WTC11 (cell line): ENCODE measurements around the gene PARD3B. TPM values are rescaled to one million over a fixed set of nuclear protein-coding genes. Genes with fewer than 3 reads are reported as not detected.

Source experiments
- ATAC-seq: fragments of 200-7000 bp; cut with Tn5 transposase; 2 replicates; pipeline ENCODE4 v1.10.0; 2021; ENCODE audit warnings: mild to moderate bottlenecking, moderate library complexity
- CTCF ChIA-PET: fragments of 300-600 bp; sonication (Branson Sonifier 250); formaldehyde crosslinking; loops from one replicate; lab custom pipeline; 2021; ENCODE audit warnings: antibody characterized with exemption; lab: Charles Lee
- POLR2A ChIA-PET: fragments of 350-600 bp; sonication (Branson Sonifier 250); formaldehyde crosslinking; loops from one replicate; lab custom pipeline; 2021; ENCODE audit warnings: antibody characterized with exemption; lab: Charles Lee
- DNase-seq: peaks from one replicate; pipeline ENCODE4 v3.0.0; 2021; ENCODE audit warnings: low spot score
- H3K27ac Mint-ChIP-seq: 2 replicates; pipeline ENCODE4 v1.8.0; 2021; ENCODE audit warnings: mixed read lengths
- H3K27me3 Mint-ChIP-seq: 2 replicates; pipeline ENCODE4 v1.8.0; 2021; ENCODE audit warnings: low read depth, mild to moderate bottlenecking, moderate library complexity, mixed read lengths
- H3K36me3 Mint-ChIP-seq: 2 replicates; pipeline ENCODE4 v1.8.0; 2021; ENCODE audit warnings: mixed read lengths
- H3K4me1 Mint-ChIP-seq: 2 replicates; pipeline ENCODE4 v1.8.0; 2022; ENCODE audit warnings: mixed read lengths
- H3K4me3 Mint-ChIP-seq: 2 replicates; pipeline ENCODE4 v1.8.0; 2021; ENCODE audit warnings: mild to moderate bottlenecking, moderate library complexity, mixed read lengths
- H3K9me3 Mint-ChIP-seq: 2 replicates; pipeline ENCODE4 v1.8.0; 2021; ENCODE audit warnings: mixed read lengths
- CBFB ChIP-seq: sonication (generic); formaldehyde crosslinking; IDR thresholded peaks from 2 replicates; pipeline ENCODE4 v1.8.1; 2022; ENCODE audit warnings: mild to moderate bottlenecking, low read depth, missing genetic modification reagents
- ETV6 ChIP-seq: sonication (generic); formaldehyde crosslinking; IDR thresholded peaks from 2 replicates; pipeline ENCODE4 v1.8.1; 2022; ENCODE audit warnings: mild to moderate bottlenecking, missing genetic modification reagents
- FOXJ3 ChIP-seq: sonication (generic); formaldehyde crosslinking; IDR thresholded peaks from 2 replicates; pipeline ENCODE4 v1.9.0; 2021; ENCODE audit warnings: missing genetic modification reagents, mild to moderate bottlenecking, borderline replicate concordance
- HMGA2 ChIP-seq: fragments of 250-450 bp; sonication (Bioruptor Pico); IDR thresholded peaks from 2 replicates; pipeline ENCODE4 v1.4.0; 2021; ENCODE audit warnings: mild to moderate bottlenecking, moderate library complexity
- IRF2 ChIP-seq: sonication (generic); formaldehyde crosslinking; IDR thresholded peaks from 2 replicates; pipeline ENCODE4 v1.8.0; 2022; ENCODE audit warnings: low read depth, missing genetic modification reagents, borderline replicate concordance
- KAT7 ChIP-seq: sonication (generic); formaldehyde crosslinking; IDR thresholded peaks from 2 replicates; pipeline ENCODE4 v1.8.1; 2023; ENCODE audit warnings: missing genetic modification reagents, mild to moderate bottlenecking, borderline replicate concordance
- NR1H2 ChIP-seq: sonication (generic); formaldehyde crosslinking; IDR thresholded peaks from 2 replicates; pipeline ENCODE4 v1.9.0; 2021; ENCODE audit warnings: mild to moderate bottlenecking, moderate library complexity, missing genetic modification reagents
- NR3C1 ChIP-seq: sonication (generic); formaldehyde crosslinking; conservative IDR thresholded peaks from 2 replicates; pipeline ENCODE4 v1.8.1; 2023; ENCODE audit warnings: low read depth, mild to moderate bottlenecking, missing genetic modification reagents
- OVOL2 ChIP-seq: fragments of 250-450 bp; sonication (Bioruptor Pico); IDR thresholded peaks from 2 replicates; pipeline ENCODE4 v1.9.0; 2021; ENCODE audit warnings: mild to moderate bottlenecking, borderline replicate concordance
- TEAD4 ChIP-seq: sonication (generic); formaldehyde crosslinking; IDR thresholded peaks from 2 replicates; pipeline ENCODE4 v1.8.0; 2022; ENCODE audit warnings: mild to moderate bottlenecking, missing genetic modification reagents
- ZNF423 ChIP-seq: fragments of 250-450 bp; sonication (Bioruptor Pico); IDR thresholded peaks from 2 replicates; pipeline ENCODE4 v2.1.2; 2022; ENCODE audit warnings: mild to moderate bottlenecking, moderate library complexity
- total RNA-seq: library from RNA; stranded (reverse); gene quantifications from 3 replicates; pipeline ENCODE4 v1.2.3, GENCODE V29; 2021
- TF ChIP-seq, protein P1 (sequence below): sonication (generic); formaldehyde crosslinking; IDR thresholded peaks from 2 replicates; pipeline ENCODE4 v1.8.1; 2022; ENCODE audit warnings: low read depth, missing genetic modification reagents, borderline replicate concordance
- TF ChIP-seq, protein P2 (sequence below): sonication (generic); formaldehyde crosslinking; IDR thresholded peaks from 2 replicates; pipeline ENCODE4 v1.8.1; 2023; ENCODE audit warnings: mild to moderate bottlenecking, missing genetic modification reagents, moderate library complexity
- TF ChIP-seq, protein P3 (sequence below): sonication (generic); formaldehyde crosslinking; IDR thresholded peaks from 2 replicates; pipeline ENCODE4 v1.8.1; 2022; ENCODE audit warnings: missing genetic modification reagents, borderline replicate concordance
- TF ChIP-seq, protein P4 (sequence below): sonication (generic); formaldehyde crosslinking; conservative IDR thresholded peaks from 2 replicates; pipeline ENCODE4 v1.8.1; 2022; ENCODE audit warnings: mild to moderate bottlenecking, missing genetic modification reagents
- TF ChIP-seq, protein P5 (sequence below): sonication (generic); formaldehyde crosslinking; IDR thresholded peaks from 2 replicates; pipeline ENCODE4 v1.8.0; 2023; ENCODE audit warnings: missing genetic modification reagents
- TF ChIP-seq, protein P6 (sequence below): fragments of 250-450 bp; sonication (Bioruptor Pico); IDR thresholded peaks from 2 replicates; pipeline ENCODE4 v2.1.2; 2022; ENCODE audit warnings: mild to moderate bottlenecking, moderate library complexity
- TF ChIP-seq, protein P7 (sequence below): sonication (generic); formaldehyde crosslinking; IDR thresholded peaks from 2 replicates; pipeline ENCODE4 v1.8.0; 2022; ENCODE audit warnings: missing genetic modification reagents
- TF ChIP-seq, protein P8 (sequence below): sonication (generic); formaldehyde crosslinking; IDR thresholded peaks from 2 replicates; pipeline ENCODE4 v1.8.1; 2023; ENCODE audit warnings: mild to moderate bottlenecking, missing genetic modification reagents, moderate library complexity
- TF ChIP-seq, protein P9 (sequence below): sonication (generic); formaldehyde crosslinking; IDR thresholded peaks from 2 replicates; pipeline ENCODE4 v1.8.1; 2022; ENCODE audit warnings: mild to moderate bottlenecking, moderate library complexity, missing genetic modification reagents
- TF ChIP-seq, protein P10 (sequence below): sonication (generic); formaldehyde crosslinking; IDR thresholded peaks from 2 replicates; pipeline ENCODE4 v1.8.1; 2023; ENCODE audit warnings: mild to moderate bottlenecking, missing genetic modification reagents

Gene PARD3B
- total RNA-seq, 1 experiment from 2014 or later, result 5.6 TPM

DNA sequence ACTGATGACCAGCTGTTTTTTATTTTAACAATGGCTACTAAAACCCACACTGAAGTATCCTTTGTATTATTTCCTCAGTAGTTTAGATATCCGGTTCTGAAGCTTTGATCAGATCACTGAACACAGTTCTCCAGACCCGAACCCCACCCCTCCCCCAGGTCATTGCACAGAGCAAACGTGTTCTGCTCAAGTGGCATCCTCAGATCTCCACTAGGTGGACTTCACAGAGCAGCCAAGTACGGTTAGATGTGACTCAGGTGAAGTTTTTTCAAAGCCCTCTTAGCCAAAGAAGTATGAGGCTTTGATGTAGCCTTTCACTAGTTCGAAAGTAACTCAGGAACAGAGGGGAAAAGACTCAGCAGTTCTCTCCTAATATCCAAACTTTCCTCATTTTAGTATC is 994.3 kb downstream of the PARD3B start:
- H3K4me3 Mint-ChIP-seq, result no peak overlapping the region
- H3K9me3 Mint-ChIP-seq, result no peaks in the 10 kb centered on the region
- no peak for TF ChIP-seq HMGA2
- TF ChIP-seq IRF2 (CRISPR knock-in tag), result no peak
- TF ChIP-seq TEAD4 (CRISPR knock-in tag), result no peak
- TF ChIP-seq, protein P1, sequence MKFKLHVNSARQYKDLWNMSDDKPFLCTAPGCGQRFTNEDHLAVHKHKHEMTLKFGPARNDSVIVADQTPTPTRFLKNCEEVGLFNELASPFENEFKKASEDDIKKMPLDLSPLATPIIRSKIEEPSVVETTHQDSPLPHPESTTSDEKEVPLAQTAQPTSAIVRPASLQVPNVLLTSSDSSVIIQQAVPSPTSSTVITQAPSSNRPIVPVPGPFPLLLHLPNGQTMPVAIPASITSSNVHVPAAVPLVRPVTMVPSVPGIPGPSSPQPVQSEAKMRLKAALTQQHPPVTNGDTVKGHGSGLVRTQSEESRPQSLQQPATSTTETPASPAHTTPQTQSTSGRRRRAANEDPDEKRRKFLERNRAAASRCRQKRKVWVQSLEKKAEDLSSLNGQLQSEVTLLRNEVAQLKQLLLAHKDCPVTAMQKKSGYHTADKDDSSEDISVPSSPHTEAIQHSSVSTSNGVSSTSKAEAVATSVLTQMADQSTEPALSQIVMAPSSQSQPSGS (CRISPR knock-in tag), result no peak
- TF ChIP-seq ETV6 (CRISPR knock-in tag), result no peak
- no peak for TF ChIP-seq NR3C1
- no peak for TF ChIP-seq KAT7
- TF ChIP-seq, protein P2, sequence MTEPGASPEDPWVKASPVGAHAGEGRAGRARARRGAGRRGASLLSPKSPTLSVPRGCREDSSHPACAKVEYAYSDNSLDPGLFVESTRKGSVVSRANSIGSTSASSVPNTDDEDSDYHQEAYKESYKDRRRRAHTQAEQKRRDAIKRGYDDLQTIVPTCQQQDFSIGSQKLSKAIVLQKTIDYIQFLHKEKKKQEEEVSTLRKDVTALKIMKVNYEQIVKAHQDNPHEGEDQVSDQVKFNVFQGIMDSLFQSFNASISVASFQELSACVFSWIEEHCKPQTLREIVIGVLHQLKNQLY (CRISPR knock-in tag), result no peak
- no peak for TF ChIP-seq OVOL2 (CRISPR knock-in tag)
- TF ChIP-seq FOXJ3 (CRISPR knock-in tag), result no peak
- no peak for TF ChIP-seq ZNF423 (CRISPR knock-in tag)
- TF ChIP-seq, protein P3, sequence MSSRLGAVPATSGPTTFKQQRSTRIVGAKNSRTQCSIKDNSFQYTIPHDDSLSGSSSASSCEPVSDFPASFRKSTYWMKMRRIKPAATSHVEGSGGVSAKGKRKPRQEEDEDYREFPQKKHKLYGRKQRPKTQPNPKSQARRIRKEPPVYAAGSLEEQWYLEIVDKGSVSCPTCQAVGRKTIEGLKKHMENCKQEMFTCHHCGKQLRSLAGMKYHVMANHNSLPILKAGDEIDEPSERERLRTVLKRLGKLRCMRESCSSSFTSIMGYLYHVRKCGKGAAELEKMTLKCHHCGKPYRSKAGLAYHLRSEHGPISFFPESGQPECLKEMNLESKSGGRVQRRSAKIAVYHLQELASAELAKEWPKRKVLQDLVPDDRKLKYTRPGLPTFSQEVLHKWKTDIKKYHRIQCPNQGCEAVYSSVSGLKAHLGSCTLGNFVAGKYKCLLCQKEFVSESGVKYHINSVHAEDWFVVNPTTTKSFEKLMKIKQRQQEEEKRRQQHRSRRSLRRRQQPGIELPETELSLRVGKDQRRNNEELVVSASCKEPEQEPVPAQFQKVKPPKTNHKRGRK, result no peak
- TF ChIP-seq, protein P4, sequence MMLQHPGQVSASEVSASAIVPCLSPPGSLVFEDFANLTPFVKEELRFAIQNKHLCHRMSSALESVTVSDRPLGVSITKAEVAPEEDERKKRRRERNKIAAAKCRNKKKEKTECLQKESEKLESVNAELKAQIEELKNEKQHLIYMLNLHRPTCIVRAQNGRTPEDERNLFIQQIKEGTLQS (CRISPR knock-in tag), result no peak
- no peak for TF ChIP-seq NR1H2 (CRISPR knock-in tag)
- H3K36me3 Mint-ChIP-seq, result no peaks in the 10 kb centered on the region
- CTCF ChIA-PET, result no interaction called here
- H3K27me3 Mint-ChIP-seq, result no peaks in the 10 kb centered on the region
- POLR2A ChIA-PET, result no interaction called here
- H3K27ac Mint-ChIP-seq, result no peak overlapping the region
- H3K4me1 Mint-ChIP-seq, result 0 out of 2 replicates have a peak, but pooled peaks cover 2% of the 10 kb centered on the region
- ATAC-seq (peak; percentile 56; the same call in 1 of the 2 replicates), DNase-seq (no peak)

DNA sequence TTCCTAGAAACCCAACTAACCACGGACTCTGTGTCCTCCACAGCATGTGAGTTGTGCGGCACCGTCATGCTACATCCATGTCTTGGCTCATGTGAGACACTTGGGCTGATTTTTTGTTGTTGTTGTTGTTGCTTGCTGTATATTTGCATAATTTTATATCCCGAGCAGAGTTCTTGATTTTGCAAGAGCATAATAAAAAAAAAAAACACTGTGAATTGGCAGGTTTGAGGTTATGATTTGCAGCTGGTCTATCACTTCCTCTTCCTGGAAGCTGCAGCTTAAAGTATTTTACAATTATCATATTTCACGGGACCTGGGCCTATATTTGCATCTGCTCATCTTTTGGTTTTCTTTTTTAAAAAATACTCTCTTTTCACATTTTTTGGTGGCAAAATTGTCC is 994.8 kb downstream of the PARD3B start:
- Mint-ChIP-seq H3K27me3 (no peaks in the 10 kb centered on the region), H3K36me3 (no peaks in the 10 kb centered on the region), H3K9me3 (no peaks in the 10 kb centered on the region), H3K27ac (no peak overlapping the region), H3K4me1 (0 out of 2 replicates have a peak, but pooled peaks cover 2% of the 10 kb centered on the region), H3K4me3 (no peak overlapping the region)
- ATAC-seq, result no peak
- DNase-seq, result no peak
- ChIA-PET POLR2A (no interaction called here), CTCF (no interaction called here)
- no peak for TF ChIP-seq NR3C1
- TF ChIP-seq HMGA2, result no peak
- TF ChIP-seq, protein P5, sequence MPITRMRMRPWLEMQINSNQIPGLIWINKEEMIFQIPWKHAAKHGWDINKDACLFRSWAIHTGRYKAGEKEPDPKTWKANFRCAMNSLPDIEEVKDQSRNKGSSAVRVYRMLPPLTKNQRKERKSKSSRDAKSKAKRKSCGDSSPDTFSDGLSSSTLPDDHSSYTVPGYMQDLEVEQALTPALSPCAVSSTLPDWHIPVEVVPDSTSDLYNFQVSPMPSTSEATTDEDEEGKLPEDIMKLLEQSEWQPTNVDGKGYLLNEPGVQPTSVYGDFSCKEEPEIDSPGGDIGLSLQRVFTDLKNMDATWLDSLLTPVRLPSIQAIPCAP, result no peak
- TF ChIP-seq, protein P6, sequence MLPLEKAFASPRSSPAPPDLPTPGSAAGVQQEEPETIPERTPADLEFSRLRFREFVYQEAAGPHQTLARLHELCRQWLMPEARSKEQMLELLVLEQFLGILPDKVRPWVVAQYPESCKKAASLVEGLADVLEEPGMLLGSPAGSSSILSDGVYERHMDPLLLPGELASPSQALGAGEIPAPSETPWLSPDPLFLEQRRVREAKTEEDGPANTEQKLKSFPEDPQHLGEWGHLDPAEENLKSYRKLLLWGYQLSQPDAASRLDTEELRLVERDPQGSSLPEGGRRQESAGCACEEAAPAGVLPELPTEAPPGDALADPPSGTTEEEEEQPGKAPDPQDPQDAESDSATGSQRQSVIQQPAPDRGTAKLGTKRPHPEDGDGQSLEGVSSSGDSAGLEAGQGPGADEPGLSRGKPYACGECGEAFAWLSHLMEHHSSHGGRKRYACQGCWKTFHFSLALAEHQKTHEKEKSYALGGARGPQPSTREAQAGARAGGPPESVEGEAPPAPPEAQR (CRISPR knock-in tag), result no peak
- TF ChIP-seq, protein P7, sequence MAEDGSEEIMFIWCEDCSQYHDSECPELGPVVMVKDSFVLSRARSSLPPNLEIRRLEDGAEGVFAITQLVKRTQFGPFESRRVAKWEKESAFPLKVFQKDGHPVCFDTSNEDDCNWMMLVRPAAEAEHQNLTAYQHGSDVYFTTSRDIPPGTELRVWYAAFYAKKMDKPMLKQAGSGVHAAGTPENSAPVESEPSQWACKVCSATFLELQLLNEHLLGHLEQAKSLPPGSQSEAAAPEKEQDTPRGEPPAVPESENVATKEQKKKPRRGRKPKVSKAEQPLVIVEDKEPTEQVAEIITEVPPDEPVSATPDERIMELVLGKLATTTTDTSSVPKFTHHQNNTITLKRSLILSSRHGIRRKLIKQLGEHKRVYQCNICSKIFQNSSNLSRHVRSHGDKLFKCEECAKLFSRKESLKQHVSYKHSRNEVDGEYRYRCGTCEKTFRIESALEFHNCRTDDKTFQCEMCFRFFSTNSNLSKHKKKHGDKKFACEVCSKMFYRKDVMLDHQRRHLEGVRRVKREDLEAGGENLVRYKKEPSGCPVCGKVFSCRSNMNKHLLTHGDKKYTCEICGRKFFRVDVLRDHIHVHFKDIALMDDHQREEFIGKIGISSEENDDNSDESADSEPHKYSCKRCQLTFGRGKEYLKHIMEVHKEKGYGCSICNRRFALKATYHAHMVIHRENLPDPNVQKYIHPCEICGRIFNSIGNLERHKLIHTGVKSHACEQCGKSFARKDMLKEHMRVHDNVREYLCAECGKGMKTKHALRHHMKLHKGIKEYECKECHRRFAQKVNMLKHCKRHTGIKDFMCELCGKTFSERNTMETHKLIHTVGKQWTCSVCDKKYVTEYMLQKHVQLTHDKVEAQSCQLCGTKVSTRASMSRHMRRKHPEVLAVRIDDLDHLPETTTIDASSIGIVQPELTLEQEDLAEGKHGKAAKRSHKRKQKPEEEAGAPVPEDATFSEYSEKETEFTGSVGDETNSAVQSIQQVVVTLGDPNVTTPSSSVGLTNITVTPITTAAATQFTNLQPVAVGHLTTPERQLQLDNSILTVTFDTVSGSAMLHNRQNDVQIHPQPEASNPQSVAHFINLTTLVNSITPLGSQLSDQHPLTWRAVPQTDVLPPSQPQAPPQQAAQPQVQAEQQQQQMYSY (CRISPR knock-in tag), result no peak
- TF ChIP-seq, protein P8, sequence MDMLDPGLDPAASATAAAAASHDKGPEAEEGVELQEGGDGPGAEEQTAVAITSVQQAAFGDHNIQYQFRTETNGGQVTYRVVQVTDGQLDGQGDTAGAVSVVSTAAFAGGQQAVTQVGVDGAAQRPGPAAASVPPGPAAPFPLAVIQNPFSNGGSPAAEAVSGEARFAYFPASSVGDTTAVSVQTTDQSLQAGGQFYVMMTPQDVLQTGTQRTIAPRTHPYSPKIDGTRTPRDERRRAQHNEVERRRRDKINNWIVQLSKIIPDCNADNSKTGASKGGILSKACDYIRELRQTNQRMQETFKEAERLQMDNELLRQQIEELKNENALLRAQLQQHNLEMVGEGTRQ (CRISPR knock-in tag), result no peak
- TF ChIP-seq CBFB (CRISPR knock-in tag), result no peak
- TF ChIP-seq, protein P9, sequence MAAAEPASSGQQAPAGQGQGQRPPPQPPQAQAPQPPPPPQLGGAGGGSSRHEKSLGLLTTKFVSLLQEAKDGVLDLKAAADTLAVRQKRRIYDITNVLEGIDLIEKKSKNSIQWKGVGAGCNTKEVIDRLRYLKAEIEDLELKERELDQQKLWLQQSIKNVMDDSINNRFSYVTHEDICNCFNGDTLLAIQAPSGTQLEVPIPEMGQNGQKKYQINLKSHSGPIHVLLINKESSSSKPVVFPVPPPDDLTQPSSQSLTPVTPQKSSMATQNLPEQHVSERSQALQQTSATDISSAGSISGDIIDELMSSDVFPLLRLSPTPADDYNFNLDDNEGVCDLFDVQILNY (CRISPR knock-in tag), result no peak
- TF ChIP-seq, protein P10, sequence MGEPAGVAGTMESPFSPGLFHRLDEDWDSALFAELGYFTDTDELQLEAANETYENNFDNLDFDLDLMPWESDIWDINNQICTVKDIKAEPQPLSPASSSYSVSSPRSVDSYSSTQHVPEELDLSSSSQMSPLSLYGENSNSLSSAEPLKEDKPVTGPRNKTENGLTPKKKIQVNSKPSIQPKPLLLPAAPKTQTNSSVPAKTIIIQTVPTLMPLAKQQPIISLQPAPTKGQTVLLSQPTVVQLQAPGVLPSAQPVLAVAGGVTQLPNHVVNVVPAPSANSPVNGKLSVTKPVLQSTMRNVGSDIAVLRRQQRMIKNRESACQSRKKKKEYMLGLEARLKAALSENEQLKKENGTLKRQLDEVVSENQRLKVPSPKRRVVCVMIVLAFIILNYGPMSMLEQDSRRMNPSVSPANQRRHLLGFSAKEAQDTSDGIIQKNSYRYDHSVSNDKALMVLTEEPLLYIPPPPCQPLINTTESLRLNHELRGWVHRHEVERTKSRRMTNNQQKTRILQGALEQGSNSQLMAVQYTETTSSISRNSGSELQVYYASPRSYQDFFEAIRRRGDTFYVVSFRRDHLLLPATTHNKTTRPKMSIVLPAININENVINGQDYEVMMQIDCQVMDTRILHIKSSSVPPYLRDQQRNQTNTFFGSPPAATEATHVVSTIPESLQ (CRISPR knock-in tag), result no peak
